Measurements from ENCODE around the gene SPEM3. TPM values are rescaled to one million over a fixed set of nuclear protein-coding genes. Genes with fewer than 3 reads are reported as not detected.

Gene SPEM3
- total RNA-seq, 2 donors from 2014 or later, result not detected

- TF ChIP-seq CTCF (conservative IDR thresholded peaks at IDR 0.05), result peak; percentile 36
- H3K9ac ChIP-seq (ENCODE audit: extremely low read depth, low read length, poor library complexity, severe bottlenecking), result peak overlapping the region; percentile 74
- Mint-ChIP-seq H3K9me3 (no peaks in the 10 kb centered on the region), H3K27me3 (ENCODE audit: insufficient read depth) (peaks cover 84% of the 10 kb centered on the region), H3K4me3 (peak overlapping the region; percentile 83), H3K36me3 (ENCODE audit: low read depth) (no peaks in the 10 kb centered on the region), H3K27ac (peak overlapping the region; percentile 87), H3K4me1 (peaks cover 16% of the 10 kb centered on the region)
- H3K9me3 ChIP-seq (ENCODE audit: control insufficient read depth, low read length), result no peaks in the 10 kb centered on the region
- H3K4me3 ChIP-seq (ENCODE audit: low read length), result peak overlapping the region; percentile 91
- H3K27ac ChIP-seq (ENCODE audit: low read depth, low read length), result peak overlapping the region; percentile 96
- WGBS, 2 experiments (ENCODE audit: insufficient coverage in 1 of 2, insufficient read length in 1 of 2), result 6 to 8% methylated on average over 9 to 12 of the region's 12 CpGs
- DNase-seq, result peak; percentile 89
- H3K4me1 ChIP-seq (ENCODE audit: control insufficient read depth, insufficient read depth, low read length), result peaks cover 3% of the 10 kb centered on the region
- peaks cover 51% of the 10 kb centered on the region for H3K27me3 ChIP-seq (ENCODE audit: control insufficient read depth, insufficient read depth, low read length, poor library complexity, severe bottlenecking)
- no peaks in the 10 kb centered on the region for H3K36me3 ChIP-seq (ENCODE audit: control insufficient read depth, insufficient read depth, low read length)
Measured at GRCh38 chr17:7440834-7441195, 12.2 kb downstream of the SPEM3 start.

GRCh38 chr17:7441266-7441665, 12.6 kb downstream of the SPEM3 start:
- WGBS, 2 experiments (ENCODE audit: insufficient coverage in 1 of 2, insufficient read length in 1 of 2), result 59 to 60% methylated on average over 6 of the region's 7 CpGs
- no peak overlapping the region for H3K27ac Mint-ChIP-seq
- H3K4me1 Mint-ChIP-seq, result peaks cover 18% of the 10 kb centered on the region
- DNase-seq, result peak; percentile 67
- Histone ChIP-seq H3K4me3 (ENCODE audit: low read length) (peak overlapping the region; percentile 91), H3K4me1 (ENCODE audit: control insufficient read depth, insufficient read depth, low read length) (no peaks in the 10 kb centered on the region), H3K9ac (ENCODE audit: extremely low read depth, low read length, poor library complexity, severe bottlenecking) (no peak overlapping the region), H3K36me3 (ENCODE audit: control insufficient read depth, insufficient read depth, low read length) (no peaks in the 10 kb centered on the region), H3K9me3 (ENCODE audit: control insufficient read depth, low read length) (no peaks in the 10 kb centered on the region), H3K27ac (ENCODE audit: low read depth, low read length) (no peak overlapping the region), H3K27me3 (ENCODE audit: control insufficient read depth, insufficient read depth, low read length, poor library complexity, severe bottlenecking) (peaks cover 48% of the 10 kb centered on the region)
- peaks cover 83% of the 10 kb centered on the region for H3K27me3 Mint-ChIP-seq (ENCODE audit: insufficient read depth)
- no peaks in the 10 kb centered on the region for H3K36me3 Mint-ChIP-seq (ENCODE audit: low read depth)
- TF ChIP-seq CTCF (conservative IDR thresholded peaks at IDR 0.05), result no peak
- H3K4me3 Mint-ChIP-seq, result peak overlapping the region; percentile 83
- no peaks in the 10 kb centered on the region for H3K9me3 Mint-ChIP-seq

- H3K4me1 Mint-ChIP-seq, result peaks cover 18% of the 10 kb centered on the region
- TF ChIP-seq CTCF (conservative IDR thresholded peaks at IDR 0.05), result no peak
- H3K27ac Mint-ChIP-seq, result no peak overlapping the region
- no peaks in the 10 kb centered on the region for H3K9me3 ChIP-seq (ENCODE audit: control insufficient read depth, low read length)
- H3K9ac ChIP-seq (ENCODE audit: extremely low read depth, low read length, poor library complexity, severe bottlenecking), result no peak overlapping the region
- no peak overlapping the region for H3K4me3 Mint-ChIP-seq
- peaks cover 43% of the 10 kb centered on the region for H3K27me3 ChIP-seq (ENCODE audit: control insufficient read depth, insufficient read depth, low read length, poor library complexity, severe bottlenecking)
- H3K4me1 ChIP-seq (ENCODE audit: control insufficient read depth, insufficient read depth, low read length), result no peaks in the 10 kb centered on the region
- no peak overlapping the region for H3K27ac ChIP-seq (ENCODE audit: low read depth, low read length)
- no peaks in the 10 kb centered on the region for H3K9me3 Mint-ChIP-seq
- no peaks in the 10 kb centered on the region for H3K36me3 ChIP-seq (ENCODE audit: control insufficient read depth, insufficient read depth, low read length)
- no peaks in the 10 kb centered on the region for H3K36me3 Mint-ChIP-seq (ENCODE audit: low read depth)
- 80 to 93% methylated on average over 2 of the region's 2 CpGs for WGBS, 2 experiments (ENCODE audit: insufficient coverage in 1 of 2, insufficient read length in 1 of 2)
- no peak for DNase-seq
- no peak overlapping the region for H3K4me3 ChIP-seq (ENCODE audit: low read length)
- H3K27me3 Mint-ChIP-seq (ENCODE audit: insufficient read depth), result peaks cover 83% of the 10 kb centered on the region
Measured at GRCh38 chr17:7442142-7442541, 13.5 kb downstream of the SPEM3 start.

All from endodermal cell (in vitro differentiated cells).